ENCODE measurements around the gene NOP58.
"Not testable (repeated sequence)": the region's sequence is repeated elsewhere in the genome, so short reads cannot be mapped to it uniquely, and the experiment has no call there.

NOP58 gene

DNA sequence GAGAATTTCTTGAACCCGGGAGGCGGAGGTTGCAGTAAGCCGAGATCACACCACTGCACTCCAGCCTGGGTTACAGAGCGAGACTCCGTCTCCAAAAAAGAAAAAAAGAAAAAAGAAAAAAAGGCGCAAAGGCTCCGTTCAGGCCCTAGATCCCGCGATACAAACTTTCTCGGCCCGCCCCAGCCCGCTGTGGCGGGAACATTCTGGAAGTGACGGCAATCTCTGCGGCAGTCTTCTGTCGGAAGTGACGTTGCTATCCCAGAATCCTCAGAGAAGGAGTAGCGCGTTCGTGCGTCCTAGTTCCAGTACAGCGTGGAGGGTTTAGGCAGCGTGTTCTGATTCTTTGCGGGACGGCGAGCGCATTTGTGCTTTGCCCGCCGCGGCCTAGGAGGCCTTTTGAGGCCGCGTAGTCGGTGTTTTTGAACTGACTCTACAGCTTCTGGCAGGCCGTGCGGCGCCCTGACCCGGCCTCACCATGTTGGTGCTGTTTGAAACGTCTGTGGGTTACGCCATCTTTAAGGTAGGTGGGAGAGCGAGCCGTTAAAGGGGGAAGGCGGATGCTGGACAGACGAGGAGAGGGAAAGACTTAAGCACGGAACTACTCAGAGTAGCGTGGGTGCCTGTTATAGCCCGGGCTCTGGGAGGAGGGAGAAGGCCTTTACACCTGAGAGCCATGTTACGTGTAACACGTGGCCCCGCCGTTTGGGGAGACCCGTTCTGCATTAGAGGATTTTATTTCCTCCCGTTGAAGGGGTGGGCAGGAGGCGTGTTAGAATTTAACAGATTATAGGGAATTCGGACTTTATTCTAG, at the start of gene NOP58:
NOP58 (plus strand) TSS at position 297 of the 811 bp plus-strand sequence; CDS start at position 476, 179 bp downstream.
- Histone ChIP-seq H3K36me3 (ENCODE audit: insufficient read depth, low read length) (no peaks in the 10 kb centered on the region), H3K4me1 (ENCODE audit: insufficient read depth, low read length) (no peaks in the 10 kb centered on the region), H3K9ac (ENCODE audit: low read depth, low read length) (peak within 1 kb of the TSS; percentile 98), H3K9me3 (ENCODE audit: control insufficient read depth, insufficient read depth, low read length) (no peaks in the 10 kb centered on the region)

DNA sequence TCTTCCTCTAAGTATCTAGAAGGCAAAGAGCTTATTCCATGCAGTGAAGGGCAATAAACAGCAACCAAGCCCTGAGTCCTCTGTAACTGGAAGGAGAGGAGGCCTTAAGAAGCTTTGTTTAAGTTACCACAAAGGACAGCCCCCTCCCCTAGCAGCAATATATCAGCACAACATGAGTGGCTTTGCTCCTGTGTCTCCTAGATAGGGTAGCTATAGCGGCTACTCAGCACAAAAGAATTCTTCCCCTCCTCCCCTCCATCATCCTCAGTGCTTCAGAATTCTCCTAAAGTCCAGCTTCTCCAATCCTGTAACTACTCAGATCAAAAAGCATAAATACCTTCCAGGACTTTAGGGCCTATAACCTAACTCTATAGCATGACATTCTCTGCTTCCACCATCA, 43.7 kb upstream of the NOP58 start:
- H3K4me1 ChIP-seq (ENCODE audit: insufficient read depth, low read length) = peaks cover 7% of the 10 kb centered on the region
- no peaks in the 10 kb centered on the region for H3K9me3 ChIP-seq (ENCODE audit: control insufficient read depth, insufficient read depth, low read length)
- H3K36me3 ChIP-seq (ENCODE audit: insufficient read depth, low read length) = no peaks in the 10 kb centered on the region
- no peak overlapping the region for H3K9ac ChIP-seq (ENCODE audit: low read depth, low read length)

DNA sequence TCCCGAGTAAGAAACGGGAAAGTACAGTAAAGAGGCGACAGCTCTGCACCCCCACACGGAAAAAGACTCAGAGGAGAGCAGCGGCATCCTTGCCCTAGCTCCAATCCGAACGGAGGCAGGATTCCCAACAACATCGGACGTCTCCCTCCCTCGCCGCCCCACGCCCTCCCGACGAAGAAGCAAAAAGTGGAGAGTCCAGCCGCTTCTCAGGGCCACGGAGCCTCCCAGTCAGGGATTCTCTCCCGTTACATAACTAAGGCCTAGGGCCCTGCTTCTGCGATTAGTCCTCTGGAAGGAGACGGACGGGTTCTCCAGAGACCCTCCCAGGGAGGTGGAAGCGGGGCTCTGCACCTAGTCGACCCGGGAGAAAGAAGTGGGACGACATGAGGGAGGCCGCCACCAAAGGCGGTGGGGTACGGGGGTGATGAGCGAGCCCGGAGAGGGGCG, 27.8 kb upstream of the NOP58 start:
- H3K36me3 ChIP-seq (ENCODE audit: insufficient read depth, low read length) = no peaks in the 10 kb centered on the region
- no peaks in the 10 kb centered on the region for H3K9me3 ChIP-seq (ENCODE audit: control insufficient read depth, insufficient read depth, low read length)
- H3K9ac ChIP-seq (ENCODE audit: low read depth, low read length) = peak overlapping the region; percentile 68
- H3K4me1 ChIP-seq (ENCODE audit: insufficient read depth, low read length) = peaks cover 6% of the 10 kb centered on the region; the same call in 1 of the 2 replicates

DNA sequence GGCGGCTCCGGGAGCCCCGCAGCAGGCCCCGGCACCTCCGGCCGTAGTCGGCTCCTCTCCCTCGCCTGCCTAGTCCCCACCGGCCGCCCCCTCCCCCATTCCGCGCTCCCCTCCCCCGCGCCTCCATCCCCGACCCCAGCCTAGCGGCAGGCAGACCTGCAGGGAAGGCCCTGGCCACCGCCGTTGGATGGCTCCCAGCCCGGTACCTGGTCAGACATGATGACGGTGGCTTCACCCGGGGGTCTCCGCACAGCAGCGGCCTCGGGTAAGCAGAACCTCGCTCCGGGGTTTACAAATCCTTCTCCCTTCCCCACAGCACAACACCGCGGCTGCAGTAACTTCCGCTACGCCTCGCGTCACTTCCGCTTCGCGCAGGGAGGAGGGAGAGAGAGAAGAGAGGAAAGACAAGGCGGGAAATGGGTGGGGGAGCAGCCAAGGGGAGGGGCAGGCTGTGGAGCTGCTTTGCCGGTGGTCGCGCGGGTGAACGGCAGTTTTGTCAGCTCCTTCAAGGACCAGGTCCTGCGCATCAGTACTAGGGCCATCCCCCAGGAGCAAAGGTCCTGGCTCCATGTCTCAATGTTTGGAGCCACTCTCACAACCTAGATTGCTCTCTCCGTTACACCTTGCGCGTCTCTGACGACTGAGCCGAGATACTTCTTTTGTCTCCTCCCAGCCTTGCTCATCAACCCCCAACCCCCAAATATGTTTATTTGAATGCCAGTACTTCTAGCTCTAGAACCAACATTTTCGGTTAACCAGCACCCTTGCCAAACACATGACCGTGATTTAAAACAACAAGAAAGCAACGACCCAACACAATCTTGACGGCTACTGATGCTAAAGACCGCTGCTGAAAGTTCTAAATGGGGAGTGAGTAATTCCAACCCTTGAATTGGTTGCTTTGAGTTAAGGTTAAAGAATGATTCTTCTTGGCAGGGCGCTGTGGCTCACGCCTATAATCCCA, 27.0 kb upstream of the NOP58 start, which contains the start of gene SUMO1:
SUMO1 (minus strand) TSS at position 364 of the 964 bp plus-strand sequence; CDS start at position 218, 146 bp downstream.
- peak within 1 kb of the TSS; percentile 68 for H3K9ac ChIP-seq (ENCODE audit: low read depth, low read length)
- H3K9me3 ChIP-seq (ENCODE audit: control insufficient read depth, insufficient read depth, low read length) = no peaks in the 10 kb centered on the region
- H3K4me1 ChIP-seq (ENCODE audit: insufficient read depth, low read length) = peaks cover 6% of the 10 kb centered on the region; the same call in 1 of the 2 replicates
- no peaks in the 10 kb centered on the region for H3K36me3 ChIP-seq (ENCODE audit: insufficient read depth, low read length)

DNA sequence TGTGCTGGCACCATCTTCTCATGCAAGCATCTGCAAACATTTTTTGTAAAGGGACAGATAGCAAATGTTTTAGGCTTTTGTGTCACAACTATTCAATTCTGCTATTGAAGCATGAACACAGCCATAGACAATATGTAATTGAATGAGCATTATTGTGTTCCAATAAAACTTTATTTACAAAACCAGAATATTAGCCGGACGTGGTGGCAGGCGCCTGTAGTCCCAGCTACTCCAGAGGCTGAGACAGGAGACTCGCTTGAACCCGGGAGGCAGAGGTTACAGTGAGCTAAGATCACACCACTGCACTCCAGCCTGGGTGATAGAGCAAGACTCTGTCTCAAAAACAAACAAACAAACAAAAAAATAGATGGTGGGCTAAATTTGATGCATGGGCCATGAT, 17.9 kb upstream of the NOP58 start:
- H3K4me1 ChIP-seq (ENCODE audit: insufficient read depth, low read length); H3K9ac ChIP-seq (ENCODE audit: low read depth, low read length); H3K36me3 ChIP-seq (ENCODE audit: insufficient read depth, low read length); H3K9me3 ChIP-seq (ENCODE audit: control insufficient read depth, insufficient read depth, low read length): not testable (repeated sequence)

DNA sequence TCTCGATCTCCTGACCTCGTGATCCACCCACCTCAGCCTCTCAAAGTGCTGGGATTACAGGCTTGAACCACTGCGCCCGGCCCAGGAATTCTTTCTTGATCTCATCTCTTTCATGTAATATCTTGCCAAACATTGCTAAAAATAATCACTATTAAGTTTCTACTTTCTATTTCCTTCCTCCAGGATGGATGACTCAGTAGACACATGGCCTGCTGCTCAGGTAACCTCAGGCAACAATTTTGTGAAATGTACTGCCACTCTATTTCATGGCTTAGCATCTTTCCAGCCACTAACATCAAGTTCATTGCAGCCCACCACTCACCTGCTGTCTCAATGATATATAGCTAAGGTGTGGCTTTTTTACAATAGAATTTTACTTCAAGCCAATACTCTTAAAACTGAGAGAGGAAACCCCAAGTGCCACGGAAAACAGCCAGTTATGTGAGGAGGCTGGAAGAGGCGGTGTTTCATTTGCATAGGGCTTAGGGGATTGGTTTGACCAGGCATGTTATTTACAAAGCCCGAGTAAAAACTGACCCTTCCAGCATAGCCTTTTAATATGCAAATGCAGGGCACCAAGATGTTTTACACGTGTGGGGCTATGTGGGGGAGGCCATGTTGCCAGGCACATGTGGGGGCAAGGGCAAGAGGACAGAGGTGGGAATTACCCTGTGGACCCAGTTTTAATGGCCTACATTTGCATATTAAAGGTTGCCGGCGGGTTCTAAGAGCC, 15.9 kb upstream of the NOP58 start:
- Histone ChIP-seq H3K4me1 (ENCODE audit: insufficient read depth, low read length) (peaks cover 3% of the 10 kb centered on the region; the same call in 1 of the 2 replicates), H3K9me3 (ENCODE audit: control insufficient read depth, insufficient read depth, low read length) (no peaks in the 10 kb centered on the region), H3K9ac (ENCODE audit: low read depth, low read length) (peak overlapping the region; percentile 19; the same call in 1 of the 2 replicates), H3K36me3 (ENCODE audit: insufficient read depth, low read length) (no peaks in the 10 kb centered on the region)

DNA sequence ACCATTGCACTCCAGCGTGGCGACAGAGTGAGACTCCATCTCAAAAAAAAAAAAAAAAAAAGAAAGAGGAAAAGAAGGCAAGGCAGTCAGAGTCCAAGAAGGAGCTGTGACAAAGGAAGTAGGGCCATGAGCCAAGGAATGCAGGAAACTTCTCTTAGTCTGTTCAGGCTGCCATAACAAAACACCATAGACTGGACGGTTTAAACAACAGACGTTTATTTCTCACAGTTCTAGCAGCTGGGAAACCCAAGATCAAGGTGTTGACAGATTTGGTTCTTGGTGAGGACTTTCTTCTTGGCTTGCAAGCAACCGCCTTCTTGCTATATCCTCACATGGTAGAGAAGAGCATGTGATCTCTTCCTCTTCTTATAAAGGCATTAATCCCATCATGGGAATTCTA, 14.1 kb upstream of the NOP58 start:
- Histone ChIP-seq H3K9me3 (ENCODE audit: control insufficient read depth, insufficient read depth, low read length) (no peaks in the 10 kb centered on the region), H3K9ac (ENCODE audit: low read depth, low read length) (no peak overlapping the region), H3K36me3 (ENCODE audit: insufficient read depth, low read length) (no peaks in the 10 kb centered on the region), H3K4me1 (ENCODE audit: insufficient read depth, low read length) (peaks cover 3% of the 10 kb centered on the region; the same call in 1 of the 2 replicates)

DNA sequence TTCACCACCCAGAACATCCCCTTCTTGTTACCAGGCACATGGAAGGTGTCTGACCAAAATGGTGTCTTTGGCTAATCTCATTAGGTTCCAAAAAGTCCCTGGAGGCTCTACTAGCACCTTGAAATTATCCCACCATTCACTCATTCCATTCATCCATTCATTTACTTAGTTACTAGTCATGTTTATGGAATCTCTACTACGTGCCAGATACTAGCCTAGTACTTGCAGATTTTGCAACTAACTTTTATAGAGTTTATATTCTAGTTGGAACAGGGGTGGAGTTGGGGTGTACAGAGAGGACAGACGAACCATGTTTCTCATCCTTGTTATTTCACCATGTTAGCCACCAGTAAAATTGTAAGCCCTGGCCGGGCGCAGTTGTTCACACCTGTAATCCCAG, 4.0 kb upstream of the NOP58 start:
- no peaks in the 10 kb centered on the region for H3K9me3 ChIP-seq (ENCODE audit: control insufficient read depth, insufficient read depth, low read length)
- no peaks in the 10 kb centered on the region for H3K36me3 ChIP-seq (ENCODE audit: insufficient read depth, low read length)
- H3K9ac ChIP-seq (ENCODE audit: low read depth, low read length) = no peak overlapping the region
- no peaks in the 10 kb centered on the region for H3K4me1 ChIP-seq (ENCODE audit: insufficient read depth, low read length)

DNA sequence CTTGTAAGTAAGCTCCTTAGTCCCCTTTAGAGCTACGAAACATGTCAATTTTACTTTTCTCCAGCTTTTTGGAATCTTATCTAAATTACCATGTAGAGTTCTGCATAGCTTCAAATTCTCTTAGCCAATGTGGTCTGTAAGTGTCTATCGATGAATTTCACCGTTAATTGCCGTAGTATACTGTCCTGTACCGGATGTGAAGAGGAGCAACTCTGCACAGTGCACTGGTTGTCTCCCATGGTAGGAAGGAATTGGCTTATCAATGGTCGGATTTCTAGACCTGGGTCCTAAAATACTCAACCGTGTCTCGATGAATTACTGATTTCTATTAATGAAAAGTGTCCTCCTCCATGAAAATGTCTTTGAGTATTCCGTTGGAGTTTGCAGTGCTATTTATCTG, 1.9 kb downstream of the NOP58 start:
- H3K36me3 ChIP-seq (ENCODE audit: insufficient read depth, low read length) = no peaks in the 10 kb centered on the region
- peak overlapping the region; percentile 98 for H3K9ac ChIP-seq (ENCODE audit: low read depth, low read length)
- H3K9me3 ChIP-seq (ENCODE audit: control insufficient read depth, insufficient read depth, low read length) = no peaks in the 10 kb centered on the region
- H3K4me1 ChIP-seq (ENCODE audit: insufficient read depth, low read length) = no peaks in the 10 kb centered on the region

DNA sequence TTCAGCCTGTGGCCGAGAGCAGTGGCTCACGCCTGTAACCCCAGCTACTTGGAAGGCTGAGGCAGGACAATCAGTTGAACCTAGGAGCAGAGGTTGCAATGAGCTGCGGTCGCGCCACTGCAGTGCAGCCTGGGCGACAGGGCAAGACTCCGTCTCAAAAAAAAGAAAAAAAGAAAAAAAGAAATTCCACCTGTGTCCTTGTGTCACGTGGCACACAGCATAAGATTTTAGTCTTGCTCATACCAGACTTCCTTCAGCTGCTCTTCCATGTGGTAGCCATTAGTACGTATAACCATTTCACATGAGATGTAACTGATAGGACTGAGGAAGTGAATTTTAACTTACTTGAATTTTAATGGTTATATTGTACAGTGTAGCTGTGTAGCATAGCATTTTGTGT, 4.0 kb downstream of the NOP58 start:
- Histone ChIP-seq H3K36me3 (ENCODE audit: insufficient read depth, low read length) (no peaks in the 10 kb centered on the region), H3K9me3 (ENCODE audit: control insufficient read depth, insufficient read depth, low read length) (no peaks in the 10 kb centered on the region), H3K9ac (ENCODE audit: low read depth, low read length) (no peak overlapping the region), H3K4me1 (ENCODE audit: insufficient read depth, low read length) (no peaks in the 10 kb centered on the region)

DNA sequence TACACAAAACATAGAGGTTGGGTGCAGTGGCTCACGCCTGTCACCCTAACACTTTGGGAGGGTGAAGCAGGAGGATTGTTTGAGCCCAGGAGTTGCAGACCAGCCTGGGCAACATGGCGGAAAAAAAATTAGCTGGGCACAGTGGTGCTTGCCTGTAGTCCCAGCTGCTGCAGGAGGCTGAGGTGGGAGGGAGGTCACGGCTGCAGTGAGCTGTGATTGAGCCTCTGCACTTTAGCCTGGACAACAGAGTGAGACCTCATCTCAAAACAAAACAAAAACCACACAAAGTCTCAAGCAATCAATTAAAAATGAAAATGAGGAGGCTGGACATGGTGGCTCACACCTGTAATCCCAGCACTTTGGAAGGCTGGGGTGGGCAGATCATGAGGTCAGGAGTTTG, 4.9 kb downstream of the NOP58 start:
- no peaks in the 10 kb centered on the region for H3K4me1 ChIP-seq (ENCODE audit: insufficient read depth, low read length)
- H3K9me3 ChIP-seq (ENCODE audit: control insufficient read depth, insufficient read depth, low read length) = no peaks in the 10 kb centered on the region
- H3K9ac ChIP-seq (ENCODE audit: low read depth, low read length) = no peak overlapping the region
- H3K36me3 ChIP-seq (ENCODE audit: insufficient read depth, low read length) = peaks cover 4% of the 10 kb centered on the region; the same call in 1 of the 2 replicates

DNA sequence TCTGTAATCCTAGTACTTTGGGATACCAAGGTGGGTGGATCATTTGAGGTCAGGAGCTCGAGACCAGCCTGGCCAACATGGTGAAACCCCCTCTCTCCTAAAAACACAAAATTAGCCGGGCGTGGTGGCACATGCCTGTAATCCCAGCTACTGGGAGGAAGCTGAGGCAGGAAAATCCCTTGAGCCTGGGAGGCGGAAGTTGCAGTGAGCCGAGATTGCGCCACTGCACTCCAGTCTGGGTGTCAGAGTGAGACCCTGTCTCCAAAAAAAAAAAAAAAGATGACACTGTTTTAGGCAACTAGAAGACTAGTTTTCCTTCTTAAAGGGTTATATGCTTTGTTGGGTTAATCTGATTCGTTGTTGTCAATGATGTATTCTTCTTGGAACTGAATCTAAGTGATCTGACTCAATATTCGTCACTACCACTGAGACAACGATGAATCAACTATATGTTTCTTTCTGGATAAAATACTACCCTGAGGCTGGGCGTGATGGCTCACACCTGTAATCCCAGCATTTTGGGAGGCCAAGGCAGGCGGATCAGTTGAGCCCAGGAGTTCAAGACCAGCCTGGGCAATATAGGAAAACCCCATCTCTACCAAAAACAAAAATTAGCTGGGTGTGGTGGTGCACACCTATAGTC, 10.6 kb downstream of the NOP58 start:
- not testable (repeated sequence) for H3K4me1 ChIP-seq (ENCODE audit: insufficient read depth, low read length); H3K9ac ChIP-seq (ENCODE audit: low read depth, low read length); H3K9me3 ChIP-seq (ENCODE audit: control insufficient read depth, insufficient read depth, low read length)
- H3K36me3 ChIP-seq (ENCODE audit: insufficient read depth, low read length) = peaks cover 30% of the 10 kb centered on the region

GRCh38 chr2:202278036-202278760, 12.6 kb downstream of the NOP58 start:
- no peaks in the 10 kb centered on the region for H3K9me3 ChIP-seq (ENCODE audit: control insufficient read depth, insufficient read depth, low read length)
- peaks cover 42% of the 10 kb centered on the region for H3K36me3 ChIP-seq (ENCODE audit: insufficient read depth, low read length)
- no peak overlapping the region for H3K9ac ChIP-seq (ENCODE audit: low read depth, low read length)
- H3K4me1 ChIP-seq (ENCODE audit: insufficient read depth, low read length) = no peaks in the 10 kb centered on the region
